Smooth muscle cell (in vitro differentiated cells): ENCODE results near the gene ADAMTS17. TPM values are rescaled to one million over a fixed set of nuclear protein-coding genes. Genes with fewer than 3 reads are reported as not detected.

ENCODE experiments used
- DNase-seq: peaks from one replicate; lab custom pipeline; 2025; ENCODE audit not compliant: unreplicated experiment; lab: John Stamatoyannopoulos, UW
- H2AFZ ChIP-seq: fragments of 200-600 bp; sonication (generic); 2 replicates; pipeline ENCODE4 v1.6.0; 2016; ENCODE audit warnings: antibody characterized with exemption, low read depth, mild to moderate bottlenecking
- H3F3A ChIP-seq: fragments of 200-600 bp; sonication (generic); 2 replicates; pipeline ENCODE4 v1.6.0; 2017; ENCODE audit warnings: antibody characterized with exemption, low read depth
- H3K27ac ChIP-seq: fragments of 200-600 bp; sonication (generic); 2 replicates; pipeline ENCODE4 v1.5.1; 2016; ENCODE audit warnings: low read depth, mild to moderate bottlenecking
- H3K27me3 ChIP-seq: fragments of 200-600 bp; sonication (generic); 2 replicates; pipeline ENCODE4 v1.6.1; 2016; ENCODE audit warnings: low read depth, mild to moderate bottlenecking
- H3K36me3 ChIP-seq: fragments of 200-600 bp; sonication (generic); 2 replicates; pipeline ENCODE4 v1.5.1; 2016; ENCODE audit warnings: low read depth
- H3K4me1 ChIP-seq: fragments of 200-600 bp; sonication (generic); 2 replicates; pipeline ENCODE4 v1.5.1; 2016; ENCODE audit warnings: low read depth
- H3K4me2 ChIP-seq: fragments of 200-600 bp; sonication (generic); 2 replicates; pipeline ENCODE4 v1.6.0; 2016; ENCODE audit warnings: mild to moderate bottlenecking
- H3K4me3 ChIP-seq: fragments of 200-600 bp; sonication (generic); 2 replicates; pipeline ENCODE4 v1.5.1; 2016; ENCODE audit warnings: mild to moderate bottlenecking
- H3K79me2 ChIP-seq: fragments of 200-600 bp; sonication (generic); 2 replicates; pipeline ENCODE4 v1.6.0; 2016; ENCODE audit warnings: low read depth, mild to moderate bottlenecking
- H3K9ac ChIP-seq: fragments of 200-600 bp; sonication (generic); 2 replicates; pipeline ENCODE4 v1.6.0; 2016; ENCODE audit warnings: low read depth
- H3K9me3 ChIP-seq: fragments of 200-600 bp; sonication (generic); replicated peaks from 2 replicates; pipeline ENCODE4 v1.5.1; 2016; ENCODE audit warnings: low read depth
- H4K20me1 ChIP-seq: fragments of 200-600 bp; sonication (generic); 2 replicates; pipeline ENCODE4 v1.6.0; 2016; ENCODE audit warnings: low read depth
- WGBS: methylation state at CpG from one replicate; pipeline ENCODE4 v1.1.7; 2016; ENCODE audit warnings: low lambda C conversion rate; 5-methylcytosine and 5-hydroxymethylcytosine counted together
- polyA plus RNA-seq: library from polyadenylated mRNA; unstranded; fragments of >200 nt; fragmentation: Nextera tagmentation; extraction: Ambion mirVana; gene quantifications from 2 replicates; pipeline ENCODE4 v1.2.1, GENCODE V29; 2016
- total RNA-seq: library from RNA; depleted of rRNA; stranded (reverse); fragments of >200 nt; gene quantifications from 2 replicates; pipeline ENCODE4 v1.2.3, GENCODE V29; 2014
- TF ChIP-seq, protein P1 (sequence below): fragments of 200-600 bp; sonication (generic); IDR thresholded peaks from 2 replicates; pipeline ENCODE4 v1.5.1; 2017; ENCODE audit warnings: borderline replicate concordance, mild to moderate bottlenecking, antibody characterized with exemption; ENCODE audit not compliant: insufficient read depth, poor library complexity, severe bottlenecking

ADAMTS17 gene
- total and polyA plus RNA-seq, 2 experiments from 2014 or later: 0.63 to 3.1 TPM

DNA sequence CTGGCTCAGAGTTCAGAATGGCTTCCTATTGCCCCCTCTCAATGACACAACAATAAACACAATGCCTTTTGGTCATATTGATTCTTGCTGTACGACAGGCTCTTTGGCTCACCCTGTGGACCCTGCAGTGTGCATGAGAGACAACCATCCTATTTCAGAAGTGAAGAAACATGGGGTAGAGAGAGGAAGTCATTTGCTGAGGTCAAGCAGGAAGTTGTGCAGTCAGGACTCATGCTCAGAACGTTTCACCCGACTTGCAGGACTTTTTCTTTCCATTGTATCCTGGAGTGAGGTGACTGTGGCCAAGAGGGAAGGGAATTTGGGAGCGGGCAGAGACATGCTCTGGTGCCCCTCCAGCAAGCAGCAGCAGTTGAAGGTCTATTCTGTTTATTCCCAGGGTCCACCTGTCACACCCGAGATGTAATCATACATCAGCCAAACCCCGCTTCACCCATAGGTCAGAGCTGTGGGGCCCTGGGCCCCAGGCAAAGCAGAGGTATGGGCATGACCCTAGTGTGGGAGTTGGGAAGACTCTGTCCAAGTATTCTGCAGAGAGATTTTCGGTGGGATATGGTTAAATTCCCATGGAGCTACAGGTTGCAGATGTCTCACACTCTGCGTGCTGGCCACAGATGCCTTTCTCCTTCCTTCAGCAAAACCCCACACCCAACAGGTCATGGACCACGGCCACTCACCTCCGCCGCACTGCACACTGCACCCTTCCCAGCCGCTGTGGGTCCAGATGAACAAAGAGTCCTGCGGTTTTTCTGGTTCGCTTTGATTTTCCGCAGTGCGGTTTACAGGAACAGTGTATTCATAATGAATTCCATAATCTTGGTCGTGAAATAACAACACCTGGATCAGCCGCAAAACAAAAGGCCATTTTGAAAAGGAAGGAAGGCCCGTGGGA is 290.6 kb downstream of the ADAMTS17 start:
- 94% methylated on average over 19 of the region's 19 CpGs for WGBS
- Histone ChIP-seq H2AFZ (no peak overlapping the region), H3K4me3 (no peak overlapping the region), H4K20me1 (no peaks in the 10 kb centered on the region), H3K36me3 (no peaks in the 10 kb centered on the region), H3F3A (no peaks in the 10 kb centered on the region), H3K27me3 (peaks cover 9% of the 10 kb centered on the region), H3K4me2 (no peak overlapping the region), H3K4me1 (no peaks in the 10 kb centered on the region), H3K27ac (no peak overlapping the region), H3K79me2 (no peaks in the 10 kb centered on the region), H3K9me3 (no peaks in the 10 kb centered on the region), H3K9ac (no peak overlapping the region)
- no peak for DNase-seq
- TF ChIP-seq, protein P1, sequence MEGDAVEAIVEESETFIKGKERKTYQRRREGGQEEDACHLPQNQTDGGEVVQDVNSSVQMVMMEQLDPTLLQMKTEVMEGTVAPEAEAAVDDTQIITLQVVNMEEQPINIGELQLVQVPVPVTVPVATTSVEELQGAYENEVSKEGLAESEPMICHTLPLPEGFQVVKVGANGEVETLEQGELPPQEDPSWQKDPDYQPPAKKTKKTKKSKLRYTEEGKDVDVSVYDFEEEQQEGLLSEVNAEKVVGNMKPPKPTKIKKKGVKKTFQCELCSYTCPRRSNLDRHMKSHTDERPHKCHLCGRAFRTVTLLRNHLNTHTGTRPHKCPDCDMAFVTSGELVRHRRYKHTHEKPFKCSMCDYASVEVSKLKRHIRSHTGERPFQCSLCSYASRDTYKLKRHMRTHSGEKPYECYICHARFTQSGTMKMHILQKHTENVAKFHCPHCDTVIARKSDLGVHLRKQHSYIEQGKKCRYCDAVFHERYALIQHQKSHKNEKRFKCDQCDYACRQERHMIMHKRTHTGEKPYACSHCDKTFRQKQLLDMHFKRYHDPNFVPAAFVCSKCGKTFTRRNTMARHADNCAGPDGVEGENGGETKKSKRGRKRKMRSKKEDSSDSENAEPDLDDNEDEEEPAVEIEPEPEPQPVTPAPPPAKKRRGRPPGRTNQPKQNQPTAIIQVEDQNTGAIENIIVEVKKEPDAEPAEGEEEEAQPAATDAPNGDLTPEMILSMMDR: no peak

DNA sequence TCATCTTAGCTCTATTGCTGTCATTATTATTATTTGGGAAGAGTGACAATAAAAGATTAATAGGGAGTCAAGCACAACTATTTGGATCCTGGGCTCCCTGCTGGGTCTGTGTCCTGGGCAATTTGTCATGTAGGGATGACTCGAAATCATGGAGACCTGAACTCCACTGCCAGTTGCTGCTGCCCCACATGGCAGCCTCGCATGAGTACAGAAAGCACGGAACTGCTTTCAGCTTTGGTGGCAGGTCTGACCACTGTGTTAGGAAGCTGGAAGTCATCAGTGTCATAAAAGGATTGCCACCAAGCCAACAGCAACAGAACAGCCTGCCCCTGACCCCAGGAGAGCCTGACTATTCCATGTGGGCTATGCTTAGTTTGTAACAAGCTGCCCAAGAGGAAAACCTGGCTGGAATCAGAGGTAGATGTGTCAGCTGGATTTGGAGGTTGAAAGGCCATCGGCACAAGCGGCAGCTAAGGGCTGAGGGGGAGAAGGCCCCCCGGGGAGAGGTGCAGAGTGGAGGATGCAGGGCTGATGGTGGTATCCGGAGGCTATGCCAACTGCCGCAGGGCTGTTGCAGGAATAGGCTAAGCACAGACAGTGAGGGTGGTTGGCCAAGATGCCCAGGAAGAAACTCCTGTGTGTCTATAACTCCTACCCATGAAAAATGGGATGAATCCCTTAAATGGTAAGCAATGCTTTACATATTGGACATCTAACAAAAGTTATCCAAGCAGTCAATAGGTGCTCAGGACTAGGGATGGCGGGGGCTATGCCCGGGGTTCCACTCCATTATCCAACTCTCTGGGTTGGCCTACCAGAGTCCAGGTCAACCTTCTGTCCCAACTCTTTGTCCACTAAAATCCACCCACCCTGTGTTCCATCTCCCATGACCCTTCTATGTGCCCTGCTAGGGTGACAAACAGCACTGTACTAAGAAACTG is 291.6 kb downstream of the ADAMTS17 start:
- Histone ChIP-seq H4K20me1 (no peaks in the 10 kb centered on the region), H3K9me3 (no peaks in the 10 kb centered on the region), H3K9ac (no peak overlapping the region), H3K36me3 (no peaks in the 10 kb centered on the region), H3K27me3 (peaks cover 9% of the 10 kb centered on the region), H3K79me2 (no peaks in the 10 kb centered on the region), H3K4me3 (no peak overlapping the region), H3F3A (no peaks in the 10 kb centered on the region), H3K27ac (no peak overlapping the region), H2AFZ (no peak overlapping the region), H3K4me2 (no peak overlapping the region), H3K4me1 (no peaks in the 10 kb centered on the region)
- TF ChIP-seq, protein P1: no peak
- WGBS: 92% methylated on average over 10 of the region's 10 CpGs
- no peak for DNase-seq

DNA sequence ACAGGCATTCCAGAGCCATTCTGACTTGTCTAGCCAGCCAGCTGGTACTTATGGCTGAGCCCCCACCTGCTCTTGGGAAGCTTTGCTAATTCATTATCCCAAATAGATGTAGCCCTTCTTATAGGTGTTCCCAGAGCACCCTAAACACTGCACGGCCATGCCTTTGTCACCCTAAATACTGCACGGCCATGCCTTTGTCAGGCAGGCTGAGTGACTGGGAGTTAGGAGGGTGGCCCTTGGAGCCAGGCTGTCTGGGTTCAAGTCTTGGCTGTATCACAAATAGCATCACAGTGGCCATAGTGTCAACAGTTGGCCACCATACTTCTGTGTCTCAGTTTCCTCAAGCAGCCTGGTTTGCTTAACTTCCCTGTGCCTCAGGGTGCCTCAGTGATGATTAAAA is 292.3 kb downstream of the ADAMTS17 start:
- DNase-seq: no peak
- Histone ChIP-seq H3K27me3 (peaks cover 9% of the 10 kb centered on the region), H3K79me2 (no peaks in the 10 kb centered on the region), H3K27ac (no peak overlapping the region), H3K9me3 (no peaks in the 10 kb centered on the region), H3K4me3 (no peak overlapping the region), H3K36me3 (no peaks in the 10 kb centered on the region), H2AFZ (no peak overlapping the region), H3K4me2 (no peak overlapping the region), H3K9ac (no peak overlapping the region), H3F3A (no peaks in the 10 kb centered on the region), H4K20me1 (no peaks in the 10 kb centered on the region), H3K4me1 (no peaks in the 10 kb centered on the region)
- WGBS: 90% methylated on average over 2 of the region's 2 CpGs
- TF ChIP-seq, protein P1: no peak
